Brain pericyte (primary cell): ENCODE results near the gene RAP1A.

Experiments used
- DNase-seq: peaks from one replicate; pipeline ENCODE4 v3.0.0-alpha.2; 2012; ENCODE audit warnings: low read depth, low spot score

RAP1A gene

GRCh38 chr1:111756124-111756513, 136.5 kb downstream of the RAP1A start:
- DNase-seq: no peak

GRCh38 chr1:111758373-111758772, 138.8 kb downstream of the RAP1A start:
- no peak for DNase-seq

GRCh38 chr1:111761717-111762116, 142.1 kb downstream of the RAP1A start:
- DNase-seq: no peak

GRCh38 chr1:111762332-111762731, 142.7 kb downstream of the RAP1A start:
- no peak for DNase-seq
